Measurements from ENCODE around the gene ZNF689.

ZNF689 gene

GRCh38 chr16:30657866-30658730, 47.9 kb upstream of the ZNF689 start, which contains the start of gene FBRS (continued):
- TF ChIP-seq PBX3 (CRISPR knock-in tag; IDR thresholded peaks at IDR 0.05), result peak; percentile 93
- peak; percentile 99 for TF ChIP-seq CTCF (tag by site-specific recombination; IDR thresholded peaks at IDR 0.05)
- peak; percentile 99 for TF ChIP-seq ZNF692 (tag by site-specific recombination; IDR thresholded peaks at IDR 0.05)
- TF ChIP-seq ZNF391 (tag by site-specific recombination; IDR thresholded peaks at IDR 0.05; ENCODE audit: borderline replicate concordance, low read depth), result no peak
- peak; percentile 59; the same call in 1 of the 2 replicates for TF ChIP-seq INSM2 (tag by site-specific recombination; IDR thresholded peaks at IDR 0.05)
- TF ChIP-seq ZNF366 (tag by site-specific recombination; conservative IDR thresholded peaks at IDR 0.05), result peak; percentile 78
- no peak for TF ChIP-seq BCL11B (tag by site-specific recombination; IDR thresholded peaks at IDR 0.05; ENCODE audit: low read depth)
- TF ChIP-seq ZNF629 (tag by site-specific recombination; IDR thresholded peaks at IDR 0.05), result peak; percentile 81
- no peak for TF ChIP-seq ZNF624 (tag by site-specific recombination; IDR thresholded peaks at IDR 0.05)
- TF ChIP-seq ZXDB (tag by site-specific recombination; IDR thresholded peaks at IDR 0.05), result peak; percentile 91
- peak; percentile 77 for TF ChIP-seq ZSCAN5A (tag by site-specific recombination; IDR thresholded peaks at IDR 0.05)
- no peak for TF ChIP-seq ZNF148 (tag by site-specific recombination; IDR thresholded peaks at IDR 0.05; ENCODE audit: borderline replicate concordance)
- no peak for TF ChIP-seq SCRT1 (tag by site-specific recombination; IDR thresholded peaks at IDR 0.05; ENCODE audit: borderline replicate concordance)
- peak; percentile 75 for TF ChIP-seq KLF1 (tag by site-specific recombination; IDR thresholded peaks at IDR 0.05)
- TF ChIP-seq ATF2 (tag by site-specific recombination; IDR thresholded peaks at IDR 0.05; ENCODE audit: low read depth), result no peak
- peak; percentile 57 for TF ChIP-seq ZNF600 (tag by site-specific recombination; IDR thresholded peaks at IDR 0.05)
- TF ChIP-seq ZNF544 (tag by site-specific recombination; IDR thresholded peaks at IDR 0.05), result no peak
- no peak for TF ChIP-seq ZNF558 (tag by site-specific recombination; IDR thresholded peaks at IDR 0.05)
- TF ChIP-seq ZEB2 (tag by site-specific recombination; IDR thresholded peaks at IDR 0.05), result peak; percentile 91
- peak; percentile 79 for TF ChIP-seq KLF8 (tag by site-specific recombination; IDR thresholded peaks at IDR 0.05)
- no peak for TF ChIP-seq ZNF155 (tag by site-specific recombination; IDR thresholded peaks at IDR 0.05)
- TF ChIP-seq ZNF26 (tag by site-specific recombination; IDR thresholded peaks at IDR 0.05), result no peak
- TF ChIP-seq ZNF133 (tag by site-specific recombination; IDR thresholded peaks at IDR 0.05), result no peak
- no peak for TF ChIP-seq ZNF112 (tag by site-specific recombination; IDR thresholded peaks at IDR 0.05)
- TF ChIP-seq ZNF626 (tag by site-specific recombination; IDR thresholded peaks at IDR 0.05), result no peak
- TF ChIP-seq GLI4 (tag by site-specific recombination; IDR thresholded peaks at IDR 0.05), result no peak

All from HEK293 (cell line).